Posterior cingulate gyrus (tissue), 11 donors: Measurements from ENCODE around the gene MGA.
"Not testable (repeated sequence)": the region's sequence is repeated elsewhere in the genome, so short reads cannot be mapped to it uniquely, and the experiment has no call there.

Source experiments
- DNase-seq, 10 donors: peaks; one replicate each; pipeline versions ENCODE4 v3.0.0 to v3.0.0-alpha.2; 2020 to 2021; ENCODE audit warnings: mixed read lengths in 3 of 10
- intact Hi-C: fragments of 100-400 bp; cut with DNase I; formaldehyde crosslinking; loops from one replicate; pipeline ENCODE4 v1.15.1; 2023

MGA gene

GRCh38 chr15:41698779-41699178 is 38.6 kb downstream of the MGA start:
- intact Hi-C loops: no loop called here
- DNase-seq: no peak

DNA sequence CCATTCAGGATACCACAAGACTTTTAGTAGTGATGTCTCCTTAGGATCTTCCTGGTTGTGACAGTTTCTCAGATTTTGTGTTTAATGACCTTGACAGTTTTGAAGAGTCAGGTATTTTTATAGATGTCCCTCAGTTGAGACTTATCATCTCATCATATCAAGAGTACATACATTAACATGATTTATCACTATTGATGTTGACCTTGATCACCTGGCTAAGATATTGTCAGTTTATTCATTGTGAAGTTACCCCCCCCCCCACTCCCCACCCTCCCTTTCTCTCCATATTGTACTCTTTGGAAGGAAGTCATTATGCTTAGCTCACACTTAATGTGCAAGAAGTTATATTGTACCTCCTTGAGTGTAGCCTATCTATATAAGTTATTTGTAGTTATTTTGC is 42.9 kb downstream of the MGA start:
- intact Hi-C loops: no loop called here
- no peak for DNase-seq

DNA sequence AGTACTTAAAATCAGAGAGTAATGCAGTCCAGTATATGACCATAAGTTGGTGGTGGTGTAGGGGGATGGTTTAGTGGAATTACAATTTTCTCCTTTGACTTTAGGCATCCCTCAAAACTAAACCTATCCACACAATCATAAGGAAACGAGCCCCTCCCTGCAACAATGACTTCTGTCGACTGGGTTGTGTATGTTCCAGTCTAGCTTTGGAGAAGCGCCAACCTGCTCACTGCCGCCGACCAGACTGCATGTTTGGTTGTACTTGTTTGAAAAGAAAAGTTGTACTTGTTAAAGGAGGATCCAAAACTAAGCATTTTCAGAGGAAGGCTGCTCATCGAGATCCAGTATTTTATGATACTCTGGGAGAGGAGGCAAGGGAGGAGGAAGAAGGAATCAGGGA is 52.8 kb downstream of the MGA start:
- intact Hi-C loops: no loop called here
- DNase-seq: peak in 7 of 10 donors; percentile 20 to 91 (median 42)

GRCh38 chr15:41714291-41714690 is 54.1 kb downstream of the MGA start:
- DNase-seq: no peak
- intact Hi-C loops: no loop called here

- intact Hi-C loops: no loop called here
- DNase-seq: no peak
Measured at GRCh38 chr15:41716864-41717263, 56.7 kb downstream of the MGA start.

DNA sequence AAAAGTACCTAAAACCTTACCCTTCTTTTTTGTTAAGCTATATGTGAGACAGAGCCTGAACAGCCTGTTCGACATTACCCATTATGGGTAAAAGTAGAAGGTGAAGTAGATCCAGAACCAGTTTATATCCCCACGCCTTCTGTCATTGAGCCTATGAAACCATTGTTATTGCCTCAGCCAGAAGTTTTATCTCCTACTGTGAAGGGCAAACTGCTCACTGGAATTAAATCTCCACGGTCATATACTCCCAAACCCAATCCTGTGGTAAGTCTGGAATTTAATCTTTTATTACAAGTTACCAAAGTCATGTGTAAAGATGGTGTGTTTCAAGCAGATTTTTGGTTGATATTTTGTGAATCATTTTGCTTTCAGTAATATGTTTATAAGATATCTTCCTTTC is 66.9 kb downstream of the MGA start:
- DNase-seq: no peak
- intact Hi-C loops: no loop called here

GRCh38 chr15:41728061-41728460 is 67.9 kb downstream of the MGA start:
- intact Hi-C loops, DNase-seq: not testable (repeated sequence)

GRCh38 chr15:41730543-41730942 is 70.3 kb downstream of the MGA start:
- no peak for DNase-seq
- intact Hi-C loops: no loop called here

- DNase-seq: no peak
- intact Hi-C loops: no loop called here
Measured at GRCh38 chr15:41732483-41732882, 72.3 kb downstream of the MGA start.

- DNase-seq: no peak
- intact Hi-C loops: no loop called here
Measured at GRCh38 chr15:41734079-41734478, 73.9 kb downstream of the MGA start.

GRCh38 chr15:41735046-41735445 is 74.8 kb downstream of the MGA start:
- DNase-seq: no peak
- intact Hi-C loops: no loop called here

GRCh38 chr15:41735492-41735891 is 75.3 kb downstream of the MGA start:
- intact Hi-C loops, DNase-seq: not testable (repeated sequence)

GRCh38 chr15:41746802-41747201 is 86.6 kb downstream of the MGA start:
- intact Hi-C loops: no loop called here
- no peak for DNase-seq

GRCh38 chr15:41756198-41756597 is 96.0 kb downstream of the MGA start:
- no peak for DNase-seq
- intact Hi-C loops: no loop called here

DNA sequence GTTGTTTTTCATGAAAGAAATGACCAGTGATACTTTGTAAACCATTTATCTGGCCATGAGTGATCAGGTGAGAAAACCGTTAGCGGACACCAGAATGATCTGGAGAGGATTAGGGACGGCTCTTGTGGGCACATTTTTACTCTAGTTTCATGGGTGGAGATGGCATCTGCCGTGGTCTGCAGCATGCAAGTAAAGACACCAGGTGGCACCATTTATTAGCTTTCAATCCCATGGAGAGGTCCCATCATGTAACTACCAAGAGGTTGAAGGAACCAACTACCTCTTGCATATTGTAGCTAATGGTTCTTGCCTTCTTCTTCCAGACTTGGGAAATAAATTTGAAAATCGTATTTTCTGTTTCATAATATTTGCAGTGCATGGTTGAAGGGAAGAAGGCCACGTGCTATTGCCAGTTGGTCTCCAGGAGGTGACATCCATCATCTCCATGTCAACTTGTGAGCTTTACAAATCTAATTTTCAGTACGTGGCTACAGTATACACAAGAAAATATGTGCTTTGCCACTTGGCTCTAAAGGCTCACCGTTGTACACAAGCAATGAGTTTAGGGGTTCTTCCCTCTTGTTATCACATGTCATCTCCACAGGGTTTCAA is 112.6 kb downstream of the MGA start:
- peak in 5 of 10 donors; percentile 40 to 80 (median 43) for DNase-seq
- intact Hi-C loops: loop anchor here (5.0 kb wide), 4 partner anchors 54 to 216 kb away; partner anchors contain the start of genes JMJD7 and TYRO3

DNA sequence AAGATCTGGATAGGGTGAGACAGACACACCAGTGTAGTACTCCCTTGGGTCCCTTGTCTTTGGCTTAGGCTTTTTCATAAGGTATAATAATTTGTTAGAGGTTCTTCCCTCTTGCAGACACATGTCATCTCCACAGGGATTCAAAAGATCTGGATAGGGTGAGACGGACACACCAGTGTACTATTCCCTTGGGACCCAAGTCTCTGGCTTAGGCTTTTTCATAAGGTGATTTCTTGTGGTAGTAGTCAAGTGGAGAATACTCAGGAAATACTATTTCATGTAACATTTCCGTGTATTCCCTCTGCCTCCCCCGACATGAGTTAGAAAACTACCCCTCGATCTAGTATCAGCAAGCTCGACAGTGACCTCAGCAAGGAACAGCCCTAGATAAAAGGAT is 113.1 kb downstream of the MGA start:
- intact Hi-C loops: loop anchor here (5.0 kb wide), 4 partner anchors 54 to 216 kb away; partner anchors contain the start of genes JMJD7 and TYRO3
- DNase-seq: no peak

DNA sequence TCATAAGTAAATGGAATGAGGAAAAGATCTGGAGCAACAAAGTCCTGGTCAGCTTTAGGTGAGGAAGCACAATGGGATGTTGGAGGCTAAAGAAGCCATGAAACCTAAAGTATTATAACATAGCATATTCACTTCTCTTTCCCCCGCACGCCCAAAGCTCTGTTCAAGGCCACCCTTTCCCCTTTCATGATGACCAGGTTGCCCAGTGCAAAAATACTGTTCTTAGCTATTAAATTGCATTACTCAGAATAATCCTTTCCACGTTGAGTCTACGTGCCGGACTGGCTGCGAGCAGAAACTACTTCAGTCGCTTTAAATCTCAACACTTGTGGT is 113.5 kb downstream of the MGA start:
- DNase-seq: no peak
- intact Hi-C loops: loop anchor here (1.0 to 5.0 kb wide), 5 partner anchors 38 to 216 kb away; partner anchors contain the start of genes JMJD7 and TYRO3

DNA sequence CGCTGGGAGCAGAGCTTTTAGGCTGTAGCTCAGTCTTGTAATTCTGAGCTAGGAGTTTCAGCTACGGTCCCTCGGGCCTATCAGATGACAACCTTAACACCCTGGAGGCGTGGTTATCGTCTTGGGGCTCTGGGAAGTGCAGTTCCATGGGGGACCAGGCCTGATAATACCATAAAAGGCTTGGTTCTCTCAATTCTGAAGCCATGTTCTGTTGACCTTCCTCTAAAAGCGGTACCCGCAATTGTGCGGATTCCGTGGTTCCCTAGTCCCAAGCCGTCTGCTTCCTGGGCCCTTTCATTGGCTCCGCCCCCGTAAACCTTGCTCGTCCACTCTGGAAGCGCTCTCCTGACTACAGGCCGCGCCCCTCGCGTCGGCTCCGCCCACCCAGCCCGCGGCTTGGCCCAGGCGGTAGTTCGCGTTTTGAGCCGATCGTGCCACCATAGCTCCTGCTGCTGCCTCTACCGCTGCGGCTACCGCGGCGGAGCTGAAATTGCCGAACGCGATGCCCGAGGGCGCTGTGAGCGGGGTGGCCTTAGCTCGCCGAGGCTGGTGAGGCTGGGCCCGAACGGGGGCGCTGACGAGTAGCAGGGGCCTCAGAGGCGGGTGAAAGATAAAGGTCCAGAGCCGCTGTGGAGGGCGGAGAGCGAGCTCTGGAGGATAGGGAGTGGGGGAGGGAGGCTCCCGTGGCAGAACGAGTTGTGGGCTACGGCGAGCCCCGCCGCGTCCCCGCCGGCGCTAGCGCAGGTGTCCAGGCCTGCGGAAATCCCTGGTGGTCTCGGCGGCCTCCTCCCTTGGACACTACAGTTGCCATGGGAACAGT is 114.1 kb downstream of the MGA start, which contains the start of gene MAPKBP1:
TSS of gene MAPKBP1 (plus strand) at position 423 of the 820 bp plus-strand sequence. CDS start 792 bp downstream, outside the sequence.
- peak; percentile 94 to 99 (median 96) for DNase-seq
- intact Hi-C loops: loop anchor here (1.0 to 5.0 kb wide), 5 partner anchors 37 to 217 kb away; partner anchors contain the start of genes JMJD7 and TYRO3

- DNase-seq: no peak
- intact Hi-C loops: loop anchor here (1.0 to 5.0 kb wide), 5 partner anchors 36 to 218 kb away; partner anchors contain the start of genes JMJD7 and TYRO3
Measured at GRCh38 chr15:41774882-41775417, 114.7 kb downstream of the MGA start.

DNA sequence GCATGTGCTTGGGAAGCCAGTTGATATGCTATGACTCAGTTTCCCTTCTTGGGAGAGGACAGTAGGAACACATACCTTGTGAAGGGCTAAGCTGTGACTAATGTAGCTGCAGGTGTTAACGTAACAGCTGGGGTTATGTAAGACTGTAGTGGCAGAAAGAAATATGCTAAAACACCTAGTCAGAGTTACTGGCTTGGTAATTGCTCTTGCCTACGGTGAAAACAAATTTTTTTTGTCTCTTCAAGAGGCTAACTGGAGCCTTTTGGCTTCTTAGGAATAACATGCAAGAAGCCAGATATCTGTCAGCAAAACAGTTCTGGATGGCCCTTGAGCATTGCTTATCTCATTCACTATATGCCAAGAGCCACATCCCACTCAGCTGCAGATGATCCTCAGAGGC is 115.4 kb downstream of the MGA start:
- intact Hi-C loops: no loop called here
- no peak for DNase-seq

- intact Hi-C loops: no loop called here
- no peak for DNase-seq
Measured at GRCh38 chr15:41777421-41777973, 117.3 kb downstream of the MGA start.
